ENCODE results near the gene CD300C.
"Not testable (repeated sequence)": the region's sequence is repeated elsewhere in the genome, so short reads cannot be mapped to it uniquely, and the experiment has no call there.

The CD300C gene

DNA sequence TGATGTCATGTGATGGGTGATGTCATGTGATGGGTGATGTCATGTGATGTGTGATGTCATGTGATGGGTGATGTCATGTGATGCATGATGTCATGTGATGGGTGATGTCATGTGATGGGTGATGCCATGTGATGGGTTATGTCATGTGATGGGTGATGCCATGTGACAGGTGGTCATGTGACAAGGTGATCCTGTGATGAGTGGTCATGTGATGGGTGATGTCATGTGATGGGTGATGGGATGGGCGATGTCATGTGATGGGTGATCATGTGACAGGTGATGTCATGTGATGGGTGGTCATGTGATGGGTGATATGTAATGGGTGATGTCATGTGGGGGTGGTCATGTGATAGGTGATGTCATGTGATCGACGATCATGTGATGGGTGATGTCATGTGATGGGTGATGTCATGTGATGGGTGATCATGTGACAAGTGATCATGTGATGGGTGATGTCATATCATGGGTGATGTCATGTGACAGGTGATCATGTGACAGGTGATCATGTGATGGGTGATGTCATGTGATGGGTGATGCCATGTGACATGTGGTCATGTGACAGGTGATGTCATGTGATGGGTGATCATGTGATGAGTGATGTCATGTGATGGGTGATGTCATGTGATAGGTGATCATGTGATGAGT, 31.8 kb downstream of the CD300C start:
- peak; percentile 23 to 44 for DNase-seq (ENCODE audit: low read depth in 2 of 2)

DNA sequence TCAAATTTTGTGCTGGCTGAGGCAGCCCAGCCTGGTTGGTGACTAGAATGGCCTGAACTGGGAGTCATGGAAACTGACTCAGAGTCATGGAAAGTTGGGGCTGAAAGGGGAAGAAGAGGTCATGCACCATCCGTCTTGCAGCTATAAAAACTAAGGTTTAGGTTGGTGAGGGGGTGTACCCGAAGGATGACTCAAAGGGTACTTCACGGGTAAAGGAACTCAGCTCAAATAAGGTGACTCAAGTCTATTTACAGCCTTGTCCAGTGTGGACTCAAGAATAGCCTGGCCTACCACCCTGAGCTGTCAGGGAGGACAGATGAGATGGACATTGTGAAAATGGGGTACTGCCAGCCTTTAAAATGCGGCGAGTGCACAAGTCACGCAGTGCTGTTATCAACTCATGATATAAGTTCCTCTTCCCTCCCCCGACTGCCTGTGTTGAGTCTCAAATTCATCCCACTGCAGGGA, 33.3 kb downstream of the CD300C start:
- DNase-seq (ENCODE audit: low read depth in 2 of 2): peak; percentile 50 to 56

DNA sequence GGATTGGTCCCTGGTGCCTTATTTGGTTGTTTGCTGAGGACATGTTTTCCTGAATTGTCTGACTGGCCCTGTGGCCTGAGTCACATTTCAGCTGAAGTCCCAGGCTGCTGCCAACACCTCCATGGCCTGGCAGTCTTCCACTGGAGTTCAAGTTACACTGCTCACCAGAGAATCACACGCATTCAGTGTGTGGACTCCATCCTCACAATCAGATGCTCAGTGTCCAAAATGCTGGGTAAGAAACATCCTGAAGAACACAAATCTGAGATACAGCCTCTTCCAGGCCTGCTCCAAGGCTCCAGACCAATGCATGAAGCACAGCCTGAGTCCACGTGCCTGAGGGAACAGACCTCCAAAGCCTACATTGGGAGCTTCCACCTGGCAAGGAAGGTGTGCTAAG, 33.9 kb downstream of the CD300C start:
- DNase-seq (ENCODE audit: low read depth in 2 of 2): no peak

DNA sequence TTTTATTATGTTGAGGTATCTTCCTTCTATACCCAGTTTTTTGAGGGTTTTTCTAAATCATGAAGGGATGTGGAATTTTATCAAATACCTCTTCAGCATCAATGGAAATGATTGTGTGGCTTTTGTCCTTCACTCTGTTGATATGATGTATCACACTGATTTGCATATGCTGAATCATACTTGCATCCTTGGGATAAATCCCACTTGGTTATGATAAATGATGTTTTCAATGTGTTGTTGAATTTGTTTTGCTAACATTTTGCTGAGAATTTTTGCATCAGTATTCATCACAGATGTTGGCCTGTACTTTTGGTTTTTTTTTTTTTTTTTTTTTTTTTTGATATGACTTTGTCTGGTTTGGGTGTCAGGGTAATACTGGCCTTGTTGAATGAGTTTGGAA, 37.8 kb downstream of the CD300C start:
- no peak for DNase-seq (ENCODE audit: low read depth in 2 of 2)

DNA sequence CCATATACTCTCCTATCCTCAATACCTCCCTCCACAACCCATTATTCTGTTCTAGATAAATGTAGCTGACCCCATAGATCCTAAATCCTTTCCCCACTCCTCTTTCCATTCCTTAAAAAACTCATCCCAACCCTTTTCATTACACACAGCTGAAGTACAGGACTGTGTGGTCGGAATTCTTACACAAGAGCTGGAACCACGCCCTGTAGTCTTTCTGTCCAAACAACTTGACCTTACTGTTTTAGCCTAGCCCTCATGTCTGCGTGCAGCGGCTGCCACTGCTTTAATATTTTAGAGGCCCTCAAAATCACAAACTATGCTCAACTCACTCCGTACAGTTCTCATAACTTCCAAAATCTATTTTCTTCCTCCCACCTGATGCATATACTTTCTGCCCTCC, 42.0 kb downstream of the CD300C start:
- DNase-seq (ENCODE audit: low read depth in 2 of 2): not testable (repeated sequence)

DNA sequence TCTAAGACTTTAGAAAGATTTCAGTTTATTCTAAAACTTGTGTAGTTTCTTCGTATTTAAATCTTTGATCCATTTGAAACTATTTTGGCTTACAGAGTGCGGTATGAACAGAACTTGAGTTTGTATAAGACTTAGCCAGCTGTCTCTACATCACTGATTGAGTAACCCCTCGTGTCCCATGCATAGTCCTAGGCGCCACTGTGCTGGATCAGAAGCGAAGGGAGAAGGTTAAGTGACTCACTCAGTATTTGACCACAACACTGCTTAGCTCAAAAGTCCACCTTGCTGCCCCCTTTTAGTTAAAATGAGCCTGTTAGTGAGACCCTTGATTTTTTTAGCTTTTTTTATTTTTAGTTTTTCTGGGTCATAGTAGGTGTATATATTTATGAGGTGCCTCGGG, 43.1 kb downstream of the CD300C start:
- DNase-seq (ENCODE audit: low read depth in 2 of 2): no peak

DNA sequence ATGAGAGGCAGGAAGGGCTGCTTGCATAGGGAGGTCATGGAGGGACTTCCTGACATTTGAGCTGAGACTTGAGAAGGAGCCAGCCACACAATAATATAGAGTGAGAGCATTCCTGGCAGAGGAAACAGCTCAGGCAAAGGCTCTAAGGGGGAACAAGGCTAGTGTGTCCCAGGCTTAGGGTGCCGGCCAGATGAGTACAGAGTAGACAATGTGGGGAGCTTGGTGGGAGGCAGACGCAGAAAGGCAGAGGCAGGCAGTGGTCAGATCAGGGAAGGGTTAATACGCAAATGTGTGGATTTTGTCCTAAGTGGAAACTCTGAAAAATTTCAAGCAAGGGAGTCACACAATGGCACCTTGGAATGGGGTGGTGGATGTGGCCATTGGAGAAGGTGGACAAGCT, 45.9 kb downstream of the CD300C start:
- no peak for DNase-seq (ENCODE audit: low read depth in 2 of 2)

DNA sequence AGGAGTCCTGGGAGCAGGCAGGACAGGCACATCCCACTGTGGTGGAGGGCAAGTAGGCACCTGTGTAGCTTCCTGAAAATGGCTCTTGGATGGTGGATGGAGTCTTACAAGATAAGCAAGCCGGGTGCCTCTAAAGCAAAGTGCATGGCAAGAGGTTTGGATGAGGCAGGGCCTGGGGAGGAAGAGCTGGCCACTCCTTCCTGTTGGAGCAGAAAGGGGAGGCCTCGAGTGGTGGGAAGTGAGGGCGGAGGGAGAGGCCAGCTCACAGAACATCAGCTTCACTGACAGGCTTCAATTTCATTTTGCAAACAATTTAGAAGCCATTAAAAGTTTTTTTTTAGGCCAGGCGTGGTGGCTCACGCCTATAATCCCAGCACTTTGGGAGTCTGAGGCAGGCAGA, 48.4 kb downstream of the CD300C start:
- no peak for DNase-seq (ENCODE audit: low read depth in 2 of 2)

DNA sequence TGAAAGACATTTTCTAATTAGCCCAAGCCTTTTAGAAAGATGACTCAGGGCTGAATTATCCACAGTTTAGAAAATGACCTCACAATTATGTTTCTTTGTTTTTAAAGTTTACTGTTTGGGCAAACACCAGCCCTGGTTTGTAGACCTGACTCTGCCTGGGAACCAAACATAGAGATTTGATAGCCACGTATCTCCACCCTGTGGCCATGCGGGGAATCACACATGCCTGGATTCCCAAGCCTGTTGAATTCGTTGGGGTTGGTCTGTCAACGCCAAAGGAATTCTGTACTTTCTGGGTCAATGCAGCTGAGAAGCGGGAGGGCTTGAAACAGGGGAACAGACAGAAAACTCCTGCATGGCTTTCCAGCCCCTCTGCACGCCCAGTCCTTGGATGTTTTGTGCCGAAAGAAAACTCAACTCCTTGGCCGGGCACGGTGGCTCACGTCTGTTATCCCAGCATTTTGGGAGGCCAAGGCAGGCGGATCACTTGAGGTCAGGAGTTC, 52.5 kb downstream of the CD300C start:
- peak in 1 of 2 donors; percentile 40 for DNase-seq (ENCODE audit: low read depth in 2 of 2)

DNA sequence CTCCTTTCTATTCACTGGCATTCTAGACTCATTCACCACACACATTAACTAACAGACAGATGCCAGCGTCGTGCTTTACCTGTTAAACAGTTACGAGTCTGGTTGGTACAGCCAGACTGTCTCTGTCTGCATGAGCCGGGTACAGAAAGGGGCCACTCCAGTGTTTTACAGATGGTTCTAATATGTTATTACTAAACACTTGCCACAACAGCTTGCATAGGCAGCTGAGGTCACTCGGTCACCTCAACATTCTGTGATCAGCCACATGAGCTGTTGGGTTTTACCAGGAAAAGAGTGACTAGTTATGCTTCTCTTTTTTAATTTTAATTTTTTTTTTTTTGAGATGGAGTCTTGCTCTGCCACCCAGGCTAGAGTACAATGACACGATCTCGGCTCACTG, 54.3 kb downstream of the CD300C start:
- DNase-seq (ENCODE audit: low read depth in 2 of 2): no peak
